ENCODE data around the gene MPND. TPM values are rescaled to one million over a fixed set of nuclear protein-coding genes. Genes with fewer than 3 reads are reported as not detected.

Gene MPND
- total RNA-seq, 1 donor from 2014 or later = 42.4 TPM

DNA sequence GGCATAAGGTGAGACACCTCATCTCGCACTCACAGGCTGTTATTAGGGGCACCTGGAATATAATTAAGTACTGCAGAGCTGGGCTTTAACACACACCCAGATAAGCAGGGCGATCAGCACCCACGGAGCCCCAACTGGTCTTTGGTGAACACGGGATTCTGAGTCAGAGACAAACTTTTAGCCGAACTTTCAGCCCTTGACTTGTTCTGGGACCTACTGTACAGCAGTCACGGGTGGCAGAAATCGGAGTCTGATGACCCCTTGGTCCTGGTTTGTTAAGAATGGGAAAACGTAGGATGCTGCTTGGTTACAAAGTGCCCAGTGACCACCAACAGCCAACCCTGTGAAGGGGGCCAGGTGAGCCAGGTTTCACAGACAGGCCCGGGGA lies 47.9 kb downstream of the MPND start:
- H3K9me3 Mint-ChIP-seq = no peaks in the 10 kb centered on the region
- H3K27me3 Mint-ChIP-seq (ENCODE audit: low read depth) = no peaks in the 10 kb centered on the region
- peak overlapping the region; percentile 45 for H3K4me3 Mint-ChIP-seq
- peak overlapping the region; percentile 90 for H3K27ac Mint-ChIP-seq
- TF ChIP-seq, protein P1, sequence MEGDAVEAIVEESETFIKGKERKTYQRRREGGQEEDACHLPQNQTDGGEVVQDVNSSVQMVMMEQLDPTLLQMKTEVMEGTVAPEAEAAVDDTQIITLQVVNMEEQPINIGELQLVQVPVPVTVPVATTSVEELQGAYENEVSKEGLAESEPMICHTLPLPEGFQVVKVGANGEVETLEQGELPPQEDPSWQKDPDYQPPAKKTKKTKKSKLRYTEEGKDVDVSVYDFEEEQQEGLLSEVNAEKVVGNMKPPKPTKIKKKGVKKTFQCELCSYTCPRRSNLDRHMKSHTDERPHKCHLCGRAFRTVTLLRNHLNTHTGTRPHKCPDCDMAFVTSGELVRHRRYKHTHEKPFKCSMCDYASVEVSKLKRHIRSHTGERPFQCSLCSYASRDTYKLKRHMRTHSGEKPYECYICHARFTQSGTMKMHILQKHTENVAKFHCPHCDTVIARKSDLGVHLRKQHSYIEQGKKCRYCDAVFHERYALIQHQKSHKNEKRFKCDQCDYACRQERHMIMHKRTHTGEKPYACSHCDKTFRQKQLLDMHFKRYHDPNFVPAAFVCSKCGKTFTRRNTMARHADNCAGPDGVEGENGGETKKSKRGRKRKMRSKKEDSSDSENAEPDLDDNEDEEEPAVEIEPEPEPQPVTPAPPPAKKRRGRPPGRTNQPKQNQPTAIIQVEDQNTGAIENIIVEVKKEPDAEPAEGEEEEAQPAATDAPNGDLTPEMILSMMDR (IDR thresholded peaks at IDR 0.05; ENCODE audit: unreplicated experiment) = no peak
- DNase-seq (ENCODE audit: low spot score in 2 of 2, unreplicated experiment in 2 of 2) = no peak
- H3K36me3 Mint-ChIP-seq = no peaks in the 10 kb centered on the region
- peaks cover 61% of the 10 kb centered on the region for H3K4me1 Mint-ChIP-seq

DNA sequence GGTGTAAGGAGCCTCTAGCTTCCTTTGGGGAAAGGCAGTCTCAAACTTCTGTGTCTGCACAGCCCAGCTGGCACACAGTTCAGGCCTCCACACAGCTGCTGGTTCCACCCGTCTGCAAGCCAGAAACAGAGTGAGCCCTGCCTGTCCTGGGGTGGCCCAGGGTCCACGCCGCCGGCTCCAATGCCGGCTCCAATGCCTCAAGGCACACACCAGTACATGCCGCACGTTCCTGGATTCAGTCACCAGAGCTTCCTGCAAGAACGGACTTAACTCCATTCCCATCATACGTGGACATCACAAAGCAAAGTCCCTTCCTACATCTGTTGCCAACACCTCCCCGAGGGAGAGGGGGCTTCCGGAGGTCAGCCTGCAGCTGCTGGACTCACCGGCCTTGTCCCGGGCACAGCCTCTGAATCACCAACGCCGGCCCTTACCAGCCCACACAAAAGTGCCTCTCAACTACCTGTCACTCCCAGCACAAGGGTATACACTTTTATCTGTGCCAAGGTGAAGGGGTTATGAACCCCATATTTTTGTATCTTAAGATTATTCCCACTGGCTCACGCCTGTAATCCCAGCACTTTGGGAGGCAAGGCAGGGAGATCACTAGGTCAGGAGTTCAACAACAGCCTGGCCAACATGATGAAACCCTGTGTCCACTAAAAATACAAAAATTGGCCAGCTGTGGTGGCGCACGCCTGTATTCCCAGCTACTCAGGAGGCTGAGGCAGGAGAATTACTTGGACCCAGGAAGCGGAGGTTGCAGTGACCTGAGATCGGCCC lies 48.5 kb downstream of the MPND start:
- H3K27ac Mint-ChIP-seq = peak overlapping the region; percentile 90
- H3K4me1 Mint-ChIP-seq = peaks cover 64% of the 10 kb centered on the region
- H3K4me3 Mint-ChIP-seq = no peak overlapping the region

DNA sequence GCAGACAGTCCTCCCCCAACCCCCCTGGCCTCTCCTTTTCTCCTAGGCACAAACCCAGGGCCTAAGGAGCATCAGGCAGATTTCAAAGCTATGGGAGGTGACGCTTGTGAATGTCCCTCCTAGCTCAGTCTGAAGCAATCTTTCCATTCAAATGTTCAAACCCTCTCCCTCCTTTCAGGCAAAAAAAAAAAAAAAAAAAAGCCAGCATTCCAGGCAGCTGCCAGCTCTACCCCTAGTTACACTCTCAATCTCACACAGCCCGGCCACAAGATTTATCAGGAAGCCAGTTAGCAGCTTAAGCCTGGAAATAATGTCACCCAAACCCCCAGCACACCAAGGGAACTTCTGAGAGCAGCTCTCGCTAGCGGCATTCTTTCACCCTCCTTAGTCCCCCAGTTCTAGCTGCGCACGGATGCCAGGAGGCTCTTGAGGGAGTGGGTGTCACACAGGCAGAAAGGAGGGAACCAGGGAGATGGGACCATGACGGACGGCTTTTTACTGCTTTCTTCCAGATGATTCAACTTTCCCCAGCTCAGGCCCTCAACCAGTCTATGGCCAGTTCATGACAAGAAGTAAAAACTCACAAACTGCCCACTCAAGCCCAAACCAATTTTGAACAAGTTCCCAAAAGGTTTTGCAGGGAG lies 50.7 kb downstream of the MPND start:
- no peak for DNase-seq (ENCODE audit: low spot score in 2 of 2, unreplicated experiment in 2 of 2)
- H3K27ac Mint-ChIP-seq = peak overlapping the region; percentile 89
- H3K9me3 Mint-ChIP-seq = no peaks in the 10 kb centered on the region
- H3K4me3 Mint-ChIP-seq = peak overlapping the region; percentile 8
- H3K36me3 Mint-ChIP-seq = peaks cover 2% of the 10 kb centered on the region
- no peaks in the 10 kb centered on the region for H3K27me3 Mint-ChIP-seq (ENCODE audit: low read depth)
- peaks cover 61% of the 10 kb centered on the region for H3K4me1 Mint-ChIP-seq
- TF ChIP-seq, protein P1 (IDR thresholded peaks at IDR 0.05; ENCODE audit: unreplicated experiment) = no peak

More for the DNA sequence above, 48.5 kb downstream of the MPND start:
- TF ChIP-seq, protein P1 (IDR thresholded peaks at IDR 0.05; ENCODE audit: unreplicated experiment) = no peak
- Mint-ChIP-seq H3K9me3 (no peaks in the 10 kb centered on the region), H3K27me3 (ENCODE audit: low read depth) (no peaks in the 10 kb centered on the region), H3K36me3 (peaks cover 2% of the 10 kb centered on the region)
- DNase-seq (ENCODE audit: low spot score in 2 of 2, unreplicated experiment in 2 of 2) = no peak

DNA sequence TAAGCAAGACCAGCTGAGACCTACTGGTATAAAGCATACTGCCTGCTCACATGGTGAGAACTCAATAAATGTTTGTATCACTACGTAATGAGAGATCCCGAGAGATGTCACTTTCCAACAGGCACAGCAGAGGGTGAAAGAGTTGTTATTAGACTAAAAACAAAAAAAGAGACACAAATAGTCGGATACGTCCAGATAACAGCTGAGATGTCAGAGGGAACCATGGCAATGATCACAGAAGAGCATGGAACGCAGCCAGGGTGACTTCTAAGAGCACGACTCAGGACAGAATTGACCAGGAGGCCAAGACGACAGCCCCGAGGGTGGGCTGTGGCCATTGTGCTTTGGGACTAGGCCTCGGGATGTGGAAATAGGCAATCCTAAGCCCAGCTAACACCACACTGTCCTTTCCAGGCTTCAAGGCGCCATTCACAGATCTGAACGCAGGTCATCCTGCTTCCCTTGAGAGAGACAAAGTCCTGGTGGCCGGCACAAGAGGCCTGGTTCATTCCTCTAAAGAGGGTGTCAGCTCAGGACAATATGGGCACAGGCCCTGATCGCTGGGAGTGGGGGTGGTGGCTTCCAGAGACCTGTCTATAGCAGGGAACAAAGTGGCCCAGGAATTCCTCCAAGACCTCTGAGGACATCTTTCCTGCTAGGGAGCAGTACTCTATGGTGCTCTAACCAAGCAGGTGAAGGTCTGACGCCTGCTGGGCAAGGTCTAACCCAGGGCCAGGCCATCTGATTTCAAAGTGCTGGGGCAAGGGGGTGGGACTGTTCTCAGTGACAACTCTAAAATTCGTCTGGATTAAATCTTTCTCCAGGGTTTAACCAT lies 53.8 kb downstream of the MPND start:
- no peak for DNase-seq (ENCODE audit: low spot score in 2 of 2, unreplicated experiment in 2 of 2)
- peaks cover 50% of the 10 kb centered on the region for H3K4me1 Mint-ChIP-seq
- no peak overlapping the region for H3K27ac Mint-ChIP-seq
- no peaks in the 10 kb centered on the region for H3K27me3 Mint-ChIP-seq (ENCODE audit: low read depth)
- TF ChIP-seq, protein P1 (IDR thresholded peaks at IDR 0.05; ENCODE audit: unreplicated experiment) = peak; percentile 5
- no peak overlapping the region for H3K4me3 Mint-ChIP-seq
- peaks cover 2% of the 10 kb centered on the region for H3K36me3 Mint-ChIP-seq
- no peaks in the 10 kb centered on the region for H3K9me3 Mint-ChIP-seq

DNA sequence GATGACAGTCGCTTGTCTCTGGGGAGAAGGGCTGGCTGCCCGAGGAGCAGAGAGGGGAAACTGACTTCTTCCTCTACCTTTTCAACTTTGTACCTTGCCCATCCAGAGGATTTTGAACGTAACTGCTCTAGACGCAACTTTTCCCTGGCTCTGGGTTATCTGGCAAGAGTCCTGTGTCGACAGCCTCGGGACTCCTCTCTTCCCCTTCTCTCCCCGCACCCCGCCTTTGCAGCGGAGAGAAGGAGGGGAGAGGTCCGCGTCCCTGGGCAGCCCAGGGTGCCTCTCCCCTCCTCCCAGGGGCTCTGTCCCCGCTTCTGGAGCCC lies 56.4 kb downstream of the MPND start:
- H3K4me1 Mint-ChIP-seq = peaks cover 46% of the 10 kb centered on the region
- no peak for DNase-seq (ENCODE audit: low spot score in 2 of 2, unreplicated experiment in 2 of 2)
- no peaks in the 10 kb centered on the region for H3K9me3 Mint-ChIP-seq
- H3K4me3 Mint-ChIP-seq = peak overlapping the region; percentile 88
- H3K36me3 Mint-ChIP-seq = peaks cover 2% of the 10 kb centered on the region
- H3K27ac Mint-ChIP-seq = peak overlapping the region; percentile 92
- TF ChIP-seq, protein P1 (IDR thresholded peaks at IDR 0.05; ENCODE audit: unreplicated experiment) = no peak
- no peaks in the 10 kb centered on the region for H3K27me3 Mint-ChIP-seq (ENCODE audit: low read depth)

Measured in mesothelial cell of epicardium (in vitro differentiated cells).